Measurements from ENCODE around the gene BSG. TPM values are rescaled to one million over a fixed set of nuclear protein-coding genes. Genes with fewer than 3 reads are reported as not detected.
A peak's percentile ranks its signal among the peaks of the same experiment; 100 is the strongest.

The BSG gene
- total and polyA plus RNA-seq, 2 of the 4 experiments (the other 2 are of a cell fraction), result 130 to 698 TPM

DNA sequence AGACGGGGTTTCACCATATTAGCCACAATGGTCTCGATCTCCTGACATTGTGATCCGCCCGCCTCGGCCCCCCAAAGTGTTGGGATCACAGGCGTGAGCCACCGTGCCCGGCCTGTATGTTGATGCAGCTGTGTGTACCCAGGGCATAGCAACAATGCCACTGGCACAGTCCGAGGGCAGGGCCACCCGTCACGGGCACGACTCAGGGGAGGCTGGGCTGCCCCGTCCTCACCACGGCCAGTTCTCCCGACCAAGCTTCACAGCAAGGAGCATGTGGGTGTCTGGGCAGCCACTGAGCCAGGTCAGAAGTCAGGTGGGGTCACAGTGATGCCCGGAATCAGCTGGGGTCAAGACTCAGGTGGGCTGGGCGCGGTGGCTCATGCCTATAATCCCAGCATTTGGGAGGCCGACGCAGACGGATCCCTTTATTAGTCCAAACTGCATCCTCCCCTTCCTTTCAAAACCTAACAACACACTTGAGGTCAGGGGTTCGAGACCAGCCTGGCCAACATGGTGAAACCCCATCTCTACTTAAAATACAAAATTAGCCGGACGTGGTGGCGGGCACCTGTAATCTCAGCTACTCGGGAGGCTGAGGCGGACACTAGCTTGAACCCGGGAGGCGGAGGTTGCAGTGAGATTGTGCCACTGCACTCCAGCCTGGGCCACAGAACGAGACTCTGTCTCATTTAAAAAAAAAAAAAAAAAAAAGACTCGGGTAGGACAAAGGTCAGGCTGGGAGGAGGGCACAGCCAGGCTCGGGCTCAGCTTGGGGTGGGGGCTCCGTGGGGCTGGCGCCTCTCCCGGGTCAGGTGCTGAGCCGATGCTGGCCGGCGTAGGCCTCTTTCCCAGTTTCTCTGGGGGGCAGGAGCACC lies 42.0 kb upstream of the BSG start (continued):
- TF ChIP-seq SMC3 (IDR thresholded peaks at IDR 0.05; ENCODE audit: low read depth, low read length), result no peak
- no peak for TF ChIP-seq RCOR1 (IDR thresholded peaks at IDR 0.05; ENCODE audit: insufficient replicate concordance, low read length)

DNA sequence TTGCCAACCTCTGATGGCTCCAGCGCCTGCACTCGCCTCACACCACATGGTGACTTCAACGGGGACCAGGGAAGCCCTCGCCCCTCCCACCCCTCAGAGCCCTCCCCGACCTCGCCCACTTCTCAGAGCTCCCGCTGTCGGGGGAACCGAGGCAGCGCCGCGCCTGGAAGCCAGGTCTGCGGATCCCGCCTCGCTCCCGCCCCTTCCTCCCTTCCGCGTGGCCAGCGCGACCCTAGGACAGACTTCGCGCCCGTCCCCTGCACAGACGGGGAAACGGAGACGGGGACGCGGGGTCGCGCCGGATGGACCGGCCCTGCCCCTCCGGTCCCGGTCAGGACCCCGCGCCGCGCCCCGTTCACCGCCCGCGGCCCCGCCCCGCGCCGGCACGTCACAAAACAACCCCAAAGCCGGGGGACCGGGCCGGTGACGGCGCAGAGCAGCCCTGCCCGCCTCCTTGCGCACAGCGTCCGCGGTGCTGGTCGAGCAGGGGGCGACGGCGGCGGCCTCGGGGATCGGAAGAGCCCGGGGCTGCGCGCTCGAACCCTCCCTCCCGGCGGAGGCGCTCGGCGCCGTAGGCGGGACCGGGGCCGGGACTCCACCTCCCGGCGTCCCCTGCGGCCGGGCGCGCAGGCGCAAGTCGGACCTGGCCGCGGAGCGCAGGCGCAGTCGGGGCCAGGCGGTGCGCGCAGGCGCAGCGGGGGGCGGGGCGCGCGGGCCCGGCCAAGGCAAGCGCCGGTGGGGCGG lies 41.2 kb upstream of the BSG start:
- Histone ChIP-seq H3K4me2 (ENCODE audit: low read depth, low read length) (peak overlapping the region; percentile 83), H3K9me1 (ENCODE audit: insufficient read depth, low read length) (peaks cover 4% of the 10 kb centered on the region; the same call in 1 of the 2 replicates), H3K27me3 (ENCODE audit: control insufficient read depth, insufficient read depth, low read length) (peaks cover 2% of the 10 kb centered on the region; the same call in 1 of the 2 replicates), H2BK5ac (ENCODE audit: low read depth, low read length, poor library complexity, severe bottlenecking) (peak overlapping the region; percentile 87), H3K4me3 (ENCODE audit: insufficient read depth, low read depth, low read length) (peak overlapping the region; percentile 94), H3K9me3 (ENCODE audit: control insufficient read depth, insufficient read depth, low read length) (no peaks in the 10 kb centered on the region), H3K4me1 (ENCODE audit: control insufficient read depth, insufficient read depth, low read length) (peaks cover 8% of the 10 kb centered on the region), H3K79me1 (ENCODE audit: low read depth in 1 of 2, low read length in 2 of 2) (peaks cover 3 to 43% of the 10 kb centered on the region in 2 experiments), H2BK120ac (ENCODE audit: low read depth, low read length) (peak overlapping the region; percentile 77; the same call in 1 of the 2 replicates), H2AK9ac (replicated peaks; ENCODE audit: low read depth, low read length, poor library complexity) (peak overlapping the region; percentile 100), H2BK20ac (ENCODE audit: low read depth, low read length) (no peak overlapping the region), H3K27ac (ENCODE audit: insufficient read depth, low read length) (peak overlapping the region; percentile 93), H4K8ac (ENCODE audit: low read depth in 2 of 2, low read length in 2 of 2) (peak overlapping the region; percentile 76 to 86), H3K14ac (replicated peaks; ENCODE audit: low read depth, low read length) (peak overlapping the region; percentile 94), H4K20me1 (ENCODE audit: insufficient read depth, low read length) (peaks cover 37% of the 10 kb centered on the region), H3K23ac (ENCODE audit: low read depth, low read length) (no peak overlapping the region), H4K5ac (ENCODE audit: low read depth, low read length) (peak overlapping the region; percentile 71), H3K18ac (ENCODE audit: low read depth, low read length) (peak overlapping the region; percentile 74), H3K56ac (ENCODE audit: extremely low read depth, insufficient read depth, low read length) (peak overlapping the region; percentile 65; the same call in 1 of the 2 replicates), H3K4ac (ENCODE audit: low read depth, low read length) (peak overlapping the region; percentile 95), H3K36me3 (ENCODE audit: control insufficient read depth, insufficient read depth, low read length) (peaks cover 8% of the 10 kb centered on the region; the same call in 1 of the 2 replicates), H2AK5ac (ENCODE audit: low read depth, low read length) (peak overlapping the region; percentile 78), H2BK15ac (ENCODE audit: low read depth, low read length) (no peak overlapping the region), H3K9ac (ENCODE audit: low read depth, low read length) (peak overlapping the region; percentile 85), H2AFZ (replicated peaks; ENCODE audit: low read length, poor library complexity) (peak overlapping the region; percentile 99), H4K91ac (ENCODE audit: insufficient read depth, low read depth, low read length) (peak overlapping the region; percentile 79)
- in situ Hi-C loops (cut with MboI; ENCODE audit: low sequenced_read_pairs) (no loop called here), intact Hi-C loops (cut with micrococcal nuclease) (no loop called here), dilution Hi-C loops (cut with HindIII; ENCODE audit: low sequenced_read_pairs, unreplicated experiment) (no loop called here)
- BruUV-seq (replicated peaks), result no TSS peak
- WGBS, 2 experiments (ENCODE audit: extremely low coverage in 2 of 2, insufficient read length in 1 of 2), result 0% methylated on average over 57 of the region's 103 CpGs; no CpG with 5 or more reads in 1 of the 2 experiments
- DNase-seq (peak; percentile 76), ATAC-seq (ENCODE audit: low read depth) (peak; percentile 82)
- POLR2A ChIA-PET (ENCODE audit: unreplicated experiment), result no interaction called here
- CTCF ChIA-PET, result interaction anchor here (0.6 to 2.0 kb wide), 2 partner anchors 21 to 299 kb away, joined by 3 to 11 read pairs; no protein-coding TSS in a partner anchor
- TF ChIP-seq, protein P1, sequence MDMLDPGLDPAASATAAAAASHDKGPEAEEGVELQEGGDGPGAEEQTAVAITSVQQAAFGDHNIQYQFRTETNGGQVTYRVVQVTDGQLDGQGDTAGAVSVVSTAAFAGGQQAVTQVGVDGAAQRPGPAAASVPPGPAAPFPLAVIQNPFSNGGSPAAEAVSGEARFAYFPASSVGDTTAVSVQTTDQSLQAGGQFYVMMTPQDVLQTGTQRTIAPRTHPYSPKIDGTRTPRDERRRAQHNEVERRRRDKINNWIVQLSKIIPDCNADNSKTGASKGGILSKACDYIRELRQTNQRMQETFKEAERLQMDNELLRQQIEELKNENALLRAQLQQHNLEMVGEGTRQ (IDR thresholded peaks at IDR 0.05; ENCODE audit: low read depth, low read length), result no peak
- TF ChIP-seq, protein P2, sequence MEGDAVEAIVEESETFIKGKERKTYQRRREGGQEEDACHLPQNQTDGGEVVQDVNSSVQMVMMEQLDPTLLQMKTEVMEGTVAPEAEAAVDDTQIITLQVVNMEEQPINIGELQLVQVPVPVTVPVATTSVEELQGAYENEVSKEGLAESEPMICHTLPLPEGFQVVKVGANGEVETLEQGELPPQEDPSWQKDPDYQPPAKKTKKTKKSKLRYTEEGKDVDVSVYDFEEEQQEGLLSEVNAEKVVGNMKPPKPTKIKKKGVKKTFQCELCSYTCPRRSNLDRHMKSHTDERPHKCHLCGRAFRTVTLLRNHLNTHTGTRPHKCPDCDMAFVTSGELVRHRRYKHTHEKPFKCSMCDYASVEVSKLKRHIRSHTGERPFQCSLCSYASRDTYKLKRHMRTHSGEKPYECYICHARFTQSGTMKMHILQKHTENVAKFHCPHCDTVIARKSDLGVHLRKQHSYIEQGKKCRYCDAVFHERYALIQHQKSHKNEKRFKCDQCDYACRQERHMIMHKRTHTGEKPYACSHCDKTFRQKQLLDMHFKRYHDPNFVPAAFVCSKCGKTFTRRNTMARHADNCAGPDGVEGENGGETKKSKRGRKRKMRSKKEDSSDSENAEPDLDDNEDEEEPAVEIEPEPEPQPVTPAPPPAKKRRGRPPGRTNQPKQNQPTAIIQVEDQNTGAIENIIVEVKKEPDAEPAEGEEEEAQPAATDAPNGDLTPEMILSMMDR (conservative IDR thresholded peaks at IDR 0.05; ENCODE audit: low read depth, low read length), result 0 out of 2 replicates have a peak, but pooled peaks have one; percentile 8
- TF ChIP-seq MXI1 (IDR thresholded peaks at IDR 0.05; ENCODE audit: borderline replicate concordance, low read depth, low read length) (peak; percentile 11; the same call in 1 of the 2 replicates), MAZ (IDR thresholded peaks at IDR 0.05; ENCODE audit: borderline replicate concordance, low read depth, low read length) (peak; percentile 53)
